ENCODE measurements around the gene RRP1. TPM values are rescaled to one million over a fixed set of nuclear protein-coding genes. Genes with fewer than 3 reads are reported as not detected.
A peak's percentile ranks its signal among the peaks of the same experiment; 100 is the strongest.

Gene RRP1
- total and polyA plus RNA-seq, 7 experiments from 2014 or later = 10.1 to 33.1 (median 24.7) TPM

DNA sequence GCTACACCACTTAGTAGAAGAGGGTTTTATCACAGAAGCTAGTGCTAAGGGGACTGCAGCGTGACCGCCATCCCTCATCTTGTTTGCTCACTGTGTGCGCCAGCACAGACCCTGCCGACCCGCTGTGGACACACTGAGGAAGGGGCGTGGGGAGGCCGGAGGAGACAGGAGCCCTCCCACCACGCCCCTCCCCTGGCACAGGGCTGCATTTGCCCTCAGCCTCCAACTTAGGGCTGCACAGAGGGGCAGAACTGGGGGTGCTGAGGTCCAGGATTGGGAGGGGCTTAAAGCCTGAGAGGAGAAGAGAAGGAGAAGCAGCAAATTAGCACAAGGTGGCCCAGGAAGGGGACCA lies 37.2 kb downstream of the RRP1 start:
- Mint-ChIP-seq H3K27me3 (peaks cover 0 to 26% (median 0%) of the 10 kb centered on the region in 5 donors), H3K4me3 (no peak overlapping the region), H3K4me1 (peaks cover 0 to 3% (median 0%) of the 10 kb centered on the region in 7 donors), H3K9me3 (no peaks in the 10 kb centered on the region), H3K36me3 (no peaks in the 10 kb centered on the region), H3K27ac (no peak overlapping the region)
- Histone ChIP-seq H3K9me3 (ENCODE audit: control insufficient read depth in 2 of 3, low read length in 3 of 3) (no peaks in the 10 kb centered on the region), H3K27me3 (ENCODE audit: control insufficient read depth in 2 of 2, insufficient read depth in 2 of 2, low read length in 2 of 2) (no peaks in the 10 kb centered on the region), H3K4me1 (ENCODE audit: control insufficient read depth in 2 of 2, insufficient read depth in 2 of 2, low read length in 2 of 2) (no peaks in the 10 kb centered on the region), H3K36me3 (ENCODE audit: control insufficient read depth in 2 of 3, insufficient read depth in 3 of 3, low read length in 3 of 3) (no peaks in the 10 kb centered on the region), H3K4me3 (ENCODE audit: low read length) (no peak overlapping the region), H3K27ac (ENCODE audit: low read depth, low read length) (no peak overlapping the region)
- intact Hi-C loops (cut with micrococcal nuclease) = no loop called here
- POLR2A ChIA-PET = no interaction called here
- ATAC-seq (no peak), DNase-seq (no peak)
- CTCF ChIA-PET = interaction anchor here (0.7 kb wide), 1 partner anchor 653 kb away, joined by 3 read pairs; no protein-coding TSS in a partner anchor

DNA sequence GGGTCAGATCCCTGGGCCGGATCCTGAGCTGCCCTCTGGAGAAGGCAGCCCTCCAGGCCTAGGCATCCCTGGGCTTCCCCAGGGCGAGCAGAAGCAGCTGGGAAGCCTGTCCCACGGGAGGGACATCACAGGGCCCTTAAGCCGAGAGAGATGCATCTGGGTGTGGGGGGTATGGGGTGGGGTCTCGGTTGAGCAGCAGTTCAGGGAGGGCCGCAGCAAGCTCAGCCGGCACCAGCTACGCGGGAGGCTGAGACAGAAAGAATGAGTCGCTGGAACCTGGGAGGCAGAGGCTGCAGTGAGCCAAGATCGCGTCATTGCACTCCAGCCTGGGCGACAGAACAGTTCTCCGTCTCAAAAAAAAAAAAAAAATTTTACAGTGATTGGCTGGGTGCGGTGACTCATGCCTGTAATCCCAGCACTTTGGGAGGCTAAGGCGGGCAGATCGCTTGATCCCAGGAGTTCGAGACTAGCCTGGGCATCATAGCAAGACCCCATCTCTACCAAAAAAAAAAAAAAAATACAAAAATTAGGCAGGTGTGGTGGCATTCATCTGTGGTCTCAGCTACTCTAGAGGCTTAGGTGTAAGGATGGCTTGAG lies 37.7 kb downstream of the RRP1 start:
- Mint-ChIP-seq H3K4me1 (peaks cover 0 to 3% (median 0%) of the 10 kb centered on the region in 7 donors), H3K27me3 (peaks cover 0 to 26% (median 0%) of the 10 kb centered on the region in 5 donors), H3K4me3 (no peak overlapping the region), H3K27ac (no peak overlapping the region), H3K9me3 (no peaks in the 10 kb centered on the region), H3K36me3 (no peaks in the 10 kb centered on the region)
- CTCF ChIA-PET = no interaction called here
- DNase-seq (no peak), ATAC-seq (no peak)
- no peaks in the 10 kb centered on the region for H3K4me1 ChIP-seq (ENCODE audit: control insufficient read depth in 2 of 2, insufficient read depth in 2 of 2, low read length in 2 of 2)
- intact Hi-C loops (cut with micrococcal nuclease) = no loop called here
- H3K4me3 ChIP-seq (ENCODE audit: low read length) = no peak overlapping the region
- POLR2A ChIA-PET = no interaction called here
- no peaks in the 10 kb centered on the region for H3K9me3 ChIP-seq (ENCODE audit: control insufficient read depth in 2 of 3, low read length in 3 of 3)
- no peaks in the 10 kb centered on the region for H3K27me3 ChIP-seq (ENCODE audit: control insufficient read depth in 2 of 2, insufficient read depth in 2 of 2, low read length in 2 of 2)
- H3K27ac ChIP-seq (ENCODE audit: low read depth, low read length) = no peak overlapping the region
- no peaks in the 10 kb centered on the region for H3K36me3 ChIP-seq (ENCODE audit: control insufficient read depth in 2 of 3, insufficient read depth in 3 of 3, low read length in 3 of 3)

DNA sequence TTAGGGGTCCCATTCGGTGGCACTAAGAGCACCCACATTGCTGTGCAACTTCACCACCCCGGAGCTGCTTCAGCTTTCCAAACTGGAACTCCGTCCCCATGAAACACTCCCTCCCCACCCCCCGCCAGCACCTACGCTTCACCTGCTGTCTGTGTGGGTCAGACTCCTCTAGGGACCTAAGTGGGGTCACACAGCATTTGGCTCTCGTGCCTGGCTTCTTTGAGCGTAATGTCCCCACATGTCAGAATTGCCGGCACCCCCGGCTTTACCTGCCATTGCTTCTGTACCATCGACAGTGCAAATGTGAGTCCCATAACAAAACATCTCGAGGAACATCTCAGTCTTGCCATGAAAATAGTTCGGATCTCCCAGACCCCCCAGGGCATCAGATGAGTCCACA lies 39.8 kb downstream of the RRP1 start:
- intact Hi-C loops (cut with micrococcal nuclease) = no loop called here
- no peak overlapping the region for H3K4me3 Mint-ChIP-seq
- peaks cover 0 to 32% (median 6%) of the 10 kb centered on the region in 5 donors for H3K27me3 Mint-ChIP-seq
- H3K36me3 ChIP-seq (ENCODE audit: control insufficient read depth in 2 of 3, insufficient read depth in 3 of 3, low read length in 3 of 3) = no peaks in the 10 kb centered on the region
- no peak overlapping the region for H3K27ac ChIP-seq (ENCODE audit: low read depth, low read length)
- no peaks in the 10 kb centered on the region for H3K9me3 ChIP-seq (ENCODE audit: control insufficient read depth in 2 of 3, low read length in 3 of 3)
- H3K4me1 ChIP-seq (ENCODE audit: control insufficient read depth in 2 of 2, insufficient read depth in 2 of 2, low read length in 2 of 2) = no peaks in the 10 kb centered on the region
- CTCF ChIA-PET = no interaction called here
- H3K4me3 ChIP-seq (ENCODE audit: low read length) = no peak overlapping the region
- POLR2A ChIA-PET = no interaction called here
- no peaks in the 10 kb centered on the region for H3K36me3 Mint-ChIP-seq
- H3K9me3 Mint-ChIP-seq = peaks cover 0 to 3% (median 0%) of the 10 kb centered on the region in 11 donors
- no peak overlapping the region for H3K27ac Mint-ChIP-seq
- no peak for ATAC-seq
- H3K27me3 ChIP-seq (ENCODE audit: control insufficient read depth in 2 of 2, insufficient read depth in 2 of 2, low read length in 2 of 2) = no peaks in the 10 kb centered on the region
- no peak for DNase-seq
- peaks cover 0 to 3% (median 0%) of the 10 kb centered on the region in 7 donors for H3K4me1 Mint-ChIP-seq

DNA sequence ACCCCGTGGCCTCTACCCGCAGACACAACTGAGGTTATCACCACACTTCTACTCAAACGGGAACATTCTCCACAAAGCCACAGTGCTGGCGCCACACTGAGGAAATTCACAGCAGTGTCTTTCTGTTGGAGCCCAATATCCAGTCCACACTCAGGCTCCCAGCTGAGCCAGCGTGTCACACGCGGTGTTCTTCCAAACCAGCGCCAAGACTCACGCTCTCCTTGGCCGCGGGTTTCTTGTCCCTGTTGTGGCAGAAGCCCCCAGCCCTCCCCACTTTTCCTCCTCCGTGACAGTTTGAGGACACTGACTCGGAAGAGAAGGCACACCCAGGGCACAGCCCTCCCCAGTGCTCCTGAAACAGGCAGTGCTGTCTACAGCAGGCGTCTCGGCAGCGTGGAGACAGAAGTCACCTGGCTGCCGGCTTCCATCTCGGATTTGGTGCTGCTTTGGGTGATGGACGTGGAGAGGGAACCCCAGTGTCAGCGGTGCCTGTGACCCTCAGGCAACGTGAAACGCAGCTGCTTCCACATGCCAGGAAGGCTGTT lies 40.3 kb downstream of the RRP1 start:
- ChIA-PET CTCF (no interaction called here), POLR2A (no interaction called here)
- Mint-ChIP-seq H3K4me1 (peaks cover 0 to 4% (median 0%) of the 10 kb centered on the region in 7 donors), H3K27me3 (peaks cover 3 to 34% (median 8%) of the 10 kb centered on the region in 5 donors), H3K36me3 (no peaks in the 10 kb centered on the region), H3K27ac (no peak overlapping the region), H3K9me3 (peaks cover 0 to 3% (median 0%) of the 10 kb centered on the region in 11 donors), H3K4me3 (no peak overlapping the region)
- no peaks in the 10 kb centered on the region for H3K9me3 ChIP-seq (ENCODE audit: control insufficient read depth in 2 of 3, low read length in 3 of 3)
- no peaks in the 10 kb centered on the region for H3K27me3 ChIP-seq (ENCODE audit: control insufficient read depth in 2 of 2, insufficient read depth in 2 of 2, low read length in 2 of 2)
- no peak overlapping the region for H3K4me3 ChIP-seq (ENCODE audit: low read length)
- ATAC-seq (peak; percentile 45), DNase-seq (no peak)
- no peaks in the 10 kb centered on the region for H3K36me3 ChIP-seq (ENCODE audit: control insufficient read depth in 2 of 3, insufficient read depth in 3 of 3, low read length in 3 of 3)
- H3K4me1 ChIP-seq (ENCODE audit: control insufficient read depth in 2 of 2, insufficient read depth in 2 of 2, low read length in 2 of 2) = no peaks in the 10 kb centered on the region
- intact Hi-C loops (cut with micrococcal nuclease) = no loop called here
- no peak overlapping the region for H3K27ac ChIP-seq (ENCODE audit: low read depth, low read length)

DNA sequence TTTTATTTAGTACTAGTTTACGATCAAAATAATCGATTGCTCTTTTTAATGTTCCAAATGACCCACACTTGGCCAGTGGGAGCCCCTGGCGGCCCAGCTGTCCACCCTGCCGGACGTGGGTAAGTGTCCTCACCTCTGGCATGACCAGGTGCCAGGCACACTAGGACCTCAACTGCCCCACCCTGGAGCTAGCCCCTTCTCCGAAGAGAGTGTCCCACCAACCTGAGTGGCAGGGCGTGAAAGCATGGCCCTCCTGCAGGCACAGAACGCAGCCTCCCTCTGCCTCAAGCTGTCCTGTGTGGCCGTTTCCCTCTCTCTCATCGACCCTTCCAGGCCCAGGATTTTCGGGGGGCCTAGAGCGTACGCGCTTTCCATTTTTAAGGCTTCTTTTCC lies 42.8 kb downstream of the RRP1 start:
- DNase-seq = no peak
- ChIA-PET CTCF (interaction anchor here (0.6 kb wide), 1 partner anchor 20 kb away, joined by 3 read pairs; no protein-coding TSS in a partner anchor), POLR2A (no interaction called here)
- H3K27ac ChIP-seq (ENCODE audit: low read depth, low read length) = no peak overlapping the region
- H3K27me3 ChIP-seq (ENCODE audit: control insufficient read depth in 2 of 2, insufficient read depth in 2 of 2, low read length in 2 of 2) = no peaks in the 10 kb centered on the region
- Mint-ChIP-seq H3K4me1 (peaks cover 0 to 12% (median 4%) of the 10 kb centered on the region in 7 donors), H3K27ac (peak overlapping the region in 1 of 9 donors; percentile 60), H3K36me3 (no peaks in the 10 kb centered on the region), H3K9me3 (peaks cover 0 to 3% (median 0%) of the 10 kb centered on the region in 11 donors), H3K27me3 (peaks cover 25 to 51% (median 26%) of the 10 kb centered on the region in 5 donors), H3K4me3 (no peak overlapping the region)
- H3K9me3 ChIP-seq (ENCODE audit: control insufficient read depth in 2 of 3, low read length in 3 of 3) = no peaks in the 10 kb centered on the region
- H3K36me3 ChIP-seq (ENCODE audit: control insufficient read depth in 2 of 3, insufficient read depth in 3 of 3, low read length in 3 of 3) = no peaks in the 10 kb centered on the region
- intact Hi-C loops (cut with micrococcal nuclease) = no loop called here
- no peaks in the 10 kb centered on the region for H3K4me1 ChIP-seq (ENCODE audit: control insufficient read depth in 2 of 2, insufficient read depth in 2 of 2, low read length in 2 of 2)
- no peak overlapping the region for H3K4me3 ChIP-seq (ENCODE audit: low read length)
- ATAC-seq = no peak

DNA sequence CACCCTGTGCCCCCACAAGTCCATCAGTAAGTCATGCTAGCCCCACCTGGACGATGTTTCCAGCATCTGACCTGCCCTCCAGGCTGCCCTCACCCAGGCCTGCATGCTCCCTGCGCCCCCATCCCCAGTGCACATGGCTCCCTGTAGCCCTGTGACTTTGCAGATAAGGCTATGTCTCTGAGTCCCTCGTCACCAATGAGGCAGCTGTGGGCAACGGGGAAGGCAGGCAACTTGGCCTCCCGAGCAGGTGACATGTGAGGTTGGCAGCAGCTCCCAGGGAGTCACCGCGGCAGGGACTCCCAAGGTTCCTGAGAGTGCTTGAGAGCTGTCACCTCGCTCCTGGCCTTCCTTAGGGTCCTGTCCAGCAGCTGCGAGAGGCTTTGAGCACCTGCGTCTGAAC lies 43.3 kb downstream of the RRP1 start:
- ATAC-seq = no peak
- Histone ChIP-seq H3K4me1 (ENCODE audit: control insufficient read depth in 2 of 2, insufficient read depth in 2 of 2, low read length in 2 of 2) (no peaks in the 10 kb centered on the region), H3K27ac (ENCODE audit: low read depth, low read length) (no peak overlapping the region), H3K4me3 (ENCODE audit: low read length) (no peak overlapping the region), H3K36me3 (ENCODE audit: control insufficient read depth in 2 of 3, insufficient read depth in 3 of 3, low read length in 3 of 3) (no peaks in the 10 kb centered on the region), H3K9me3 (ENCODE audit: control insufficient read depth in 2 of 3, low read length in 3 of 3) (no peaks in the 10 kb centered on the region), H3K27me3 (ENCODE audit: control insufficient read depth in 2 of 2, insufficient read depth in 2 of 2, low read length in 2 of 2) (no peaks in the 10 kb centered on the region)
- peaks cover 0 to 12% (median 4%) of the 10 kb centered on the region in 7 donors for H3K4me1 Mint-ChIP-seq
- intact Hi-C loops (cut with micrococcal nuclease) = no loop called here
- H3K4me3 Mint-ChIP-seq = no peak overlapping the region
- H3K9me3 Mint-ChIP-seq = peaks cover 0 to 3% (median 0%) of the 10 kb centered on the region in 11 donors
- ChIA-PET CTCF (no interaction called here), POLR2A (no interaction called here)
- peak overlapping the region in 1 of 9 donors; percentile 60 for H3K27ac Mint-ChIP-seq
- DNase-seq = no peak
- no peaks in the 10 kb centered on the region for H3K36me3 Mint-ChIP-seq
- peaks cover 26 to 56% (median 30%) of the 10 kb centered on the region in 5 donors for H3K27me3 Mint-ChIP-seq
